ENCODE data around the gene FAM117B. TPM values are rescaled to one million over a fixed set of nuclear protein-coding genes. Genes with fewer than 3 reads are reported as not detected.

The FAM117B gene
- polyA plus RNA-seq, 2 of the 4 experiments (the other 2 are of a cell fraction), result 3.6 TPM

DNA sequence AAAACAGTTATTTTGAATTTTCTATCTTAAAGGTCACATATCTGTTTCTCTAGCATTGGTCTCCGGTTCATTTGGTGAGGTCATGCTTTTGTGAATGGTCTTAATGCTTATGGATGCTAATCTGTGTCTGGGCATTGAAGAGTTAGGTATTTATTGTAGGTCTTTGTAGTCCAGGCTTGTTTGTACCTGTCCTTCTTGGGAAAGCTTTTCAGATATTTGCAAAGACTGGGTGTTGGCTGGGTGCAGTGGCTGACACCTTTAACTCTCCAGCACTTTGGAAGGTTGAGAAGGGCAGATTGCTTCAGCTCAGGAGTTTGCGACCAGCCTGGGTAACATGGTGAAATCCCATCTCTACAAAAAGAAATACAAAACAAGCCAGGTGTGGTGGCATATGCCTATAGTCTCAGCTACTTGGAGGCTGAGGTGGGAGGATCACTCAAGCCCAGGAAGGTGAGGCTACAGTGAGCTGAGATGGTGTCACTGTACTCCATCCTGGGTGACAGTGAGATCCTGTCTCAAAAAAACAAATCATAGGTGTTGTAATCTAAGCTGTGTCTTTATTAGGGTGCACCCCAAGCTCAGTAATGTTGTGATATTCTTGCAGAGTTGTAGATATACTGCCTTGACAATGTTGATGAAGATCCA lies 82.3 kb downstream of the FAM117B start:
- DNase-seq (ENCODE audit: low read depth in 1 of 2, low spot score in 1 of 2), result no peak
- no peak for FAIRE-seq
- Histone ChIP-seq H3K27ac (no peak overlapping the region), H3K4me3 (no peak overlapping the region), H3K4me2 (no peak overlapping the region), H3K9me3 (peaks cover 5% of the 10 kb centered on the region; the same call in 1 of the 3 replicates), H3K4me1 (peaks cover 13% of the 10 kb centered on the region; the same call in 2 of the 3 replicates)
- ATAC-seq, result no peak
- ChIA-PET POLR2A (no interaction called here), CTCF (interaction anchor here (1.9 kb wide), 1 partner anchor 128 kb away, joined by 5 read pairs; no protein-coding TSS in a partner anchor)
- no peak for TF ChIP-seq NR3C1 (IDR thresholded peaks at IDR 0.05)
- TF ChIP-seq, protein P1, sequence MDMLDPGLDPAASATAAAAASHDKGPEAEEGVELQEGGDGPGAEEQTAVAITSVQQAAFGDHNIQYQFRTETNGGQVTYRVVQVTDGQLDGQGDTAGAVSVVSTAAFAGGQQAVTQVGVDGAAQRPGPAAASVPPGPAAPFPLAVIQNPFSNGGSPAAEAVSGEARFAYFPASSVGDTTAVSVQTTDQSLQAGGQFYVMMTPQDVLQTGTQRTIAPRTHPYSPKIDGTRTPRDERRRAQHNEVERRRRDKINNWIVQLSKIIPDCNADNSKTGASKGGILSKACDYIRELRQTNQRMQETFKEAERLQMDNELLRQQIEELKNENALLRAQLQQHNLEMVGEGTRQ (IDR thresholded peaks at IDR 0.05), result no peak
- TF ChIP-seq MAZ (IDR thresholded peaks at IDR 0.05; ENCODE audit: borderline replicate concordance, low read depth, low read length), result no peak
- TF ChIP-seq, protein P2, sequence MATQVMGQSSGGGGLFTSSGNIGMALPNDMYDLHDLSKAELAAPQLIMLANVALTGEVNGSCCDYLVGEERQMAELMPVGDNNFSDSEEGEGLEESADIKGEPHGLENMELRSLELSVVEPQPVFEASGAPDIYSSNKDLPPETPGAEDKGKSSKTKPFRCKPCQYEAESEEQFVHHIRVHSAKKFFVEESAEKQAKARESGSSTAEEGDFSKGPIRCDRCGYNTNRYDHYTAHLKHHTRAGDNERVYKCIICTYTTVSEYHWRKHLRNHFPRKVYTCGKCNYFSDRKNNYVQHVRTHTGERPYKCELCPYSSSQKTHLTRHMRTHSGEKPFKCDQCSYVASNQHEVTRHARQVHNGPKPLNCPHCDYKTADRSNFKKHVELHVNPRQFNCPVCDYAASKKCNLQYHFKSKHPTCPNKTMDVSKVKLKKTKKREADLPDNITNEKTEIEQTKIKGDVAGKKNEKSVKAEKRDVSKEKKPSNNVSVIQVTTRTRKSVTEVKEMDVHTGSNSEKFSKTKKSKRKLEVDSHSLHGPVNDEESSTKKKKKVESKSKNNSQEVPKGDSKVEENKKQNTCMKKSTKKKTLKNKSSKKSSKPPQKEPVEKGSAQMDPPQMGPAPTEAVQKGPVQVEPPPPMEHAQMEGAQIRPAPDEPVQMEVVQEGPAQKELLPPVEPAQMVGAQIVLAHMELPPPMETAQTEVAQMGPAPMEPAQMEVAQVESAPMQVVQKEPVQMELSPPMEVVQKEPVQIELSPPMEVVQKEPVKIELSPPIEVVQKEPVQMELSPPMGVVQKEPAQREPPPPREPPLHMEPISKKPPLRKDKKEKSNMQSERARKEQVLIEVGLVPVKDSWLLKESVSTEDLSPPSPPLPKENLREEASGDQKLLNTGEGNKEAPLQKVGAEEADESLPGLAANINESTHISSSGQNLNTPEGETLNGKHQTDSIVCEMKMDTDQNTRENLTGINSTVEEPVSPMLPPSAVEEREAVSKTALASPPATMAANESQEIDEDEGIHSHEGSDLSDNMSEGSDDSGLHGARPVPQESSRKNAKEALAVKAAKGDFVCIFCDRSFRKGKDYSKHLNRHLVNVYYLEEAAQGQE (IDR thresholded peaks at IDR 0.05), result no peak
- no peak for TF ChIP-seq RARB (CRISPR knock-in tag; IDR thresholded peaks at IDR 0.05)
- TF ChIP-seq SREBF2 (IDR thresholded peaks at IDR 0.05), result no peak
- TF ChIP-seq FOXS1 (CRISPR knock-in tag; IDR thresholded peaks at IDR 0.05), result no peak
- TF ChIP-seq POLR2AphosphoS2 (conservative IDR thresholded peaks at IDR 0.05; ENCODE audit: low read length), result no peak
- 89% methylated on average over 2 of the region's 2 CpGs for WGBS (ENCODE audit: missing lambda C conversion rate)

DNA sequence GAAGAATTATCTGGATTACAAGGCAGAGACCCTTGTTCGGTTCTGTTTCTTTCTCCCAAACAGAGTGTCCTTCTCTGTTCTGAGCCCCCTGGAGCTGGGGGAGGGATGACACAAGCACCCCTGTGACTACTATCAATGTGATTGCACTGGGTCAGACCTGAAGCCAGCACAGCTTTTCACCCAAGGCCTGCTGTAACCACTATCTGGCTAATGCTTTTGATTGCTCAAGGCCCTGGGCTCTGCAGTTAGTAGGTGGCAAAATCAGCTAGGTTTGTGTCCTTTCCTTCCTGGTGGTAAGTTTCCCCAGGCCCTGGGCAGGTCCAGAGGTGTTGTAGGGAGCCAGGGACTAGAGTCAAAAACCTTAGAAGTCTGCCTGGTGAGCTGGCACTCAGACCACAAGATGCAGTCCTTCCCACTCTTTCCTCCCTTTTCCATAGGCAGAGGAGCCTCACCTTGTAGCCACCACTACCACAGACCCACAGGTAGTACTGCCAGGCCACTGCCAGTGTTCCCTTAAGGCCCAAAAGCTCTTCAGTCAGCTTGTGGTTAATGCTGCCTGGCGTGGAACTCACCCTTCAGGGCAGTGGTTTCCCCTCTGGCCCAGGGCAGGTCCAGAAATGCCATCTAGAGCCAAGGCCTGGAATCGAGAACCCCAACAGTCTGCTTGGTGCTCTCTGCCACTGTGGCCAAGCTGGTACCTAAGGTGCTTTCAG lies 83.0 kb downstream of the FAM117B start:
- 81% methylated on average over 3 of the region's 3 CpGs for whole genome bisulfite sequencing (ENCODE audit: missing lambda C conversion rate)
- FAIRE-seq, result no peak
- TF ChIP-seq, protein P3, sequence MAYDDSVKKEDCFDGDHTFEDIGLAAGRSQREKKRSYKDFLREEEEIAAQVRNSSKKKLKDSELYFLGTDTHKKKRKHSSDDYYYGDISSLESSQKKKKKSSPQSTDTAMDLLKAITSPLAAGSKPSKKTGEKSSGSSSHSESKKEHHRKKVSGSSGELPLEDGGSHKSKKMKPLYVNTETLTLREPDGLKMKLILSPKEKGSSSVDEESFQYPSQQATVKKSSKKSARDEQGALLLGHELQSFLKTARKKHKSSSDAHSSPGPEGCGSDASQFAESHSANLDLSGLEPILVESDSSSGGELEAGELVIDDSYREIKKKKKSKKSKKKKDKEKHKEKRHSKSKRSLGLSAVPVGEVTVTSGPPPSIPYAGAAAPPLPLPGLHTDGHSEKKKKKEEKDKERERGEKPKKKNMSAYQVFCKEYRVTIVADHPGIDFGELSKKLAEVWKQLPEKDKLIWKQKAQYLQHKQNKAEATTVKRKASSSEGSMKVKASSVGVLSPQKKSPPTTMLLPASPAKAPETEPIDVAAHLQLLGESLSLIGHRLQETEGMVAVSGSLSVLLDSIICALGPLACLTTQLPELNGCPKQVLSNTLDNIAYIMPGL (CRISPR knock-in tag; IDR thresholded peaks at IDR 0.05; ENCODE audit: borderline replicate concordance), result no peak
- no peak for TF ChIP-seq JUN (IDR thresholded peaks at IDR 0.05)
- no peak for TF ChIP-seq NFE2L2 (conservative IDR thresholded peaks at IDR 0.05; ENCODE audit: low read length)
- TF ChIP-seq FOSB (CRISPR knock-in tag; IDR thresholded peaks at IDR 0.05), result no peak
- TF ChIP-seq CHD2 (IDR thresholded peaks at IDR 0.05; ENCODE audit: low read length, partially characterized antibody), result no peak
- TF ChIP-seq ZC3H11A (IDR thresholded peaks at IDR 0.05), result no peak
- TF ChIP-seq JUNB (IDR thresholded peaks at IDR 0.05), result no peak
- no peak for TF ChIP-seq FOXS1 (CRISPR knock-in tag; IDR thresholded peaks at IDR 0.05)
- TF ChIP-seq TP53 (CRISPR knock-in tag; IDR thresholded peaks at IDR 0.05), result no peak
- no peak for TF ChIP-seq MYC (IDR thresholded peaks at IDR 0.05; ENCODE audit: borderline replicate concordance, low read length)
- no peak for TF ChIP-seq RFX5 (IDR thresholded peaks at IDR 0.05)
- TF ChIP-seq CEBPB (IDR thresholded peaks at IDR 0.05), result no peak
- no peak for TF ChIP-seq RAD21 (conservative IDR thresholded peaks at IDR 0.05 in 1 of 2, IDR thresholded peaks at IDR 0.05 in 1 of 2)
- TF ChIP-seq RCOR1 (IDR thresholded peaks at IDR 0.05; ENCODE audit: low read depth, low read length), result no peak
- TF ChIP-seq, protein P4, sequence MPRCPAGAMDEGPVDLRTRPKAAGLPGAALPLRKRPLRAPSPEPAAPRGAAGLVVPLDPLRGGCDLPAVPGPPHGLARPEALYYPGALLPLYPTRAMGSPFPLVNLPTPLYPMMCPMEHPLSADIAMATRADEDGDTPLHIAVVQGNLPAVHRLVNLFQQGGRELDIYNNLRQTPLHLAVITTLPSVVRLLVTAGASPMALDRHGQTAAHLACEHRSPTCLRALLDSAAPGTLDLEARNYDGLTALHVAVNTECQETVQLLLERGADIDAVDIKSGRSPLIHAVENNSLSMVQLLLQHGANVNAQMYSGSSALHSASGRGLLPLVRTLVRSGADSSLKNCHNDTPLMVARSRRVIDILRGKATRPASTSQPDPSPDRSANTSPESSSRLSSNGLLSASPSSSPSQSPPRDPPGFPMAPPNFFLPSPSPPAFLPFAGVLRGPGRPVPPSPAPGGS (IDR thresholded peaks at IDR 0.05), result no peak
- TF ChIP-seq, protein P5, sequence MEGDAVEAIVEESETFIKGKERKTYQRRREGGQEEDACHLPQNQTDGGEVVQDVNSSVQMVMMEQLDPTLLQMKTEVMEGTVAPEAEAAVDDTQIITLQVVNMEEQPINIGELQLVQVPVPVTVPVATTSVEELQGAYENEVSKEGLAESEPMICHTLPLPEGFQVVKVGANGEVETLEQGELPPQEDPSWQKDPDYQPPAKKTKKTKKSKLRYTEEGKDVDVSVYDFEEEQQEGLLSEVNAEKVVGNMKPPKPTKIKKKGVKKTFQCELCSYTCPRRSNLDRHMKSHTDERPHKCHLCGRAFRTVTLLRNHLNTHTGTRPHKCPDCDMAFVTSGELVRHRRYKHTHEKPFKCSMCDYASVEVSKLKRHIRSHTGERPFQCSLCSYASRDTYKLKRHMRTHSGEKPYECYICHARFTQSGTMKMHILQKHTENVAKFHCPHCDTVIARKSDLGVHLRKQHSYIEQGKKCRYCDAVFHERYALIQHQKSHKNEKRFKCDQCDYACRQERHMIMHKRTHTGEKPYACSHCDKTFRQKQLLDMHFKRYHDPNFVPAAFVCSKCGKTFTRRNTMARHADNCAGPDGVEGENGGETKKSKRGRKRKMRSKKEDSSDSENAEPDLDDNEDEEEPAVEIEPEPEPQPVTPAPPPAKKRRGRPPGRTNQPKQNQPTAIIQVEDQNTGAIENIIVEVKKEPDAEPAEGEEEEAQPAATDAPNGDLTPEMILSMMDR (IDR thresholded peaks at IDR 0.05), result no peak
- no peak for TF ChIP-seq NPAS2 (CRISPR knock-in tag; IDR thresholded peaks at IDR 0.05; ENCODE audit: borderline replicate concordance)
- H3K27ac ChIP-seq, result no peak overlapping the region; a peak in 1 of 6 replicates
- no peak; a peak in 2 of 6 replicates for ATAC-seq
- peaks cover 13% of the 10 kb centered on the region; the same call in 2 of the 3 replicates for H3K4me1 ChIP-seq
- H3K4me3 ChIP-seq, result no peak overlapping the region
- ChIA-PET POLR2A (no interaction called here), CTCF (interaction anchor here (1.9 kb wide), 1 partner anchor 129 kb away, joined by 5 read pairs; no protein-coding TSS in a partner anchor)
- peaks cover 2% of the 10 kb centered on the region; the same call in 1 of the 3 replicates for H3K9me3 ChIP-seq
- DNase-seq (ENCODE audit: low read depth in 1 of 2, low spot score in 1 of 2), result no peak
- no peak overlapping the region for H3K4me2 ChIP-seq
